ENCODE measurements around the gene PAQR8. TPM values are rescaled to one million over a fixed set of nuclear protein-coding genes. Genes with fewer than 3 reads are reported as not detected.
A peak's percentile ranks its signal among the peaks of the same experiment; 100 is the strongest.

PAQR8 gene
- total RNA-seq, 1 donor from 2014 or later, result 5.8 TPM

GRCh38 chr6:52400313-52401041 lies 38.5 kb downstream of the PAQR8 start:
- DNase-seq (no peak), ATAC-seq (no peak)
- H3K36me3 ChIP-seq, result peaks cover 5% of the 10 kb centered on the region
- intact Hi-C loops (cut with DNase I), result no loop called here
- no peak overlapping the region for H3K4me3 ChIP-seq
- no peak overlapping the region for H3K27ac ChIP-seq
- TF ChIP-seq CTCF (IDR thresholded peaks at IDR 0.05), result no peak
- H3K4me1 ChIP-seq, result no peaks in the 10 kb centered on the region
- H3K9me3 ChIP-seq, result no peaks in the 10 kb centered on the region
- H3K27me3 ChIP-seq, result no peaks in the 10 kb centered on the region

GRCh38 chr6:52403086-52403485 lies 41.1 kb downstream of the PAQR8 start:
- ATAC-seq (no peak), DNase-seq (no peak)
- H3K9me3 ChIP-seq, result no peaks in the 10 kb centered on the region
- H3K36me3 ChIP-seq, result peaks cover 5% of the 10 kb centered on the region
- intact Hi-C loops (cut with DNase I), result no loop called here
- H3K27ac ChIP-seq, result no peak overlapping the region
- no peak overlapping the region for H3K4me3 ChIP-seq
- TF ChIP-seq CTCF (IDR thresholded peaks at IDR 0.05), result no peak
- H3K27me3 ChIP-seq, result no peaks in the 10 kb centered on the region
- no peaks in the 10 kb centered on the region for H3K4me1 ChIP-seq

GRCh38 chr6:52403627-52404026 lies 41.7 kb downstream of the PAQR8 start:
- H3K27ac ChIP-seq, result no peak overlapping the region
- H3K4me1 ChIP-seq, result no peaks in the 10 kb centered on the region
- H3K9me3 ChIP-seq, result no peaks in the 10 kb centered on the region
- no peak overlapping the region for H3K4me3 ChIP-seq
- ATAC-seq, result no peak
- no peak for TF ChIP-seq CTCF (IDR thresholded peaks at IDR 0.05)
- intact Hi-C loops (cut with DNase I), result no loop called here
- H3K27me3 ChIP-seq, result no peaks in the 10 kb centered on the region
- DNase-seq, result no peak
- H3K36me3 ChIP-seq, result peaks cover 5% of the 10 kb centered on the region

GRCh38 chr6:52405243-52405642 lies 43.3 kb downstream of the PAQR8 start:
- intact Hi-C loops (cut with DNase I), result no loop called here
- no peak for TF ChIP-seq CTCF (IDR thresholded peaks at IDR 0.05)
- Histone ChIP-seq H3K27ac (no peak overlapping the region), H3K4me3 (no peak overlapping the region), H3K4me1 (no peaks in the 10 kb centered on the region), H3K9me3 (no peaks in the 10 kb centered on the region), H3K36me3 (peaks cover 5% of the 10 kb centered on the region), H3K27me3 (no peaks in the 10 kb centered on the region)
- ATAC-seq, result no peak
- DNase-seq, result no peak

- peak; percentile 46 for TF ChIP-seq CTCF (IDR thresholded peaks at IDR 0.05)
- no peaks in the 10 kb centered on the region for H3K9me3 ChIP-seq
- intact Hi-C loops (cut with DNase I), result no loop called here
- no peaks in the 10 kb centered on the region for H3K27me3 ChIP-seq
- peak; percentile 69 for ATAC-seq
- peaks cover 5% of the 10 kb centered on the region for H3K36me3 ChIP-seq
- H3K4me3 ChIP-seq, result no peak overlapping the region
- no peak overlapping the region for H3K27ac ChIP-seq
- no peaks in the 10 kb centered on the region for H3K4me1 ChIP-seq
- no peak for DNase-seq
Observed at GRCh38 chr6:52407467-52407866, 45.5 kb downstream of the PAQR8 start.

GRCh38 chr6:52409499-52409898 lies 47.5 kb downstream of the PAQR8 start:
- H3K4me1 ChIP-seq, result no peaks in the 10 kb centered on the region
- peaks cover 3% of the 10 kb centered on the region for H3K27me3 ChIP-seq
- no peak overlapping the region for H3K4me3 ChIP-seq
- H3K9me3 ChIP-seq, result no peaks in the 10 kb centered on the region
- intact Hi-C loops (cut with DNase I), result no loop called here
- ATAC-seq (no peak), DNase-seq (no peak)
- H3K27ac ChIP-seq, result no peak overlapping the region
- TF ChIP-seq CTCF (IDR thresholded peaks at IDR 0.05), result no peak
- H3K36me3 ChIP-seq, result no peaks in the 10 kb centered on the region

Data from upper lobe of right lung (tissue), 1 donor.